Activated naive CD8-positive, alpha-beta T cell treated with anti-CD3 and anti-CD28 coated beads, Interleukin-2, amount 50 U/mL, for 24 hours (primary cell): Measurements from ENCODE around the gene ABHD14A.
A peak's percentile ranks its signal among the peaks of the same experiment; 100 is the strongest.
"Not testable (repeated sequence)": the region's sequence is repeated elsewhere in the genome, so short reads cannot be mapped to it uniquely, and the experiment has no call there.

Source experiments
- ATAC-seq: fragments of 150-1000 bp; cut with Tn5 transposase; one replicate; pipeline ENCODE4 v1.10.0; 2021
- DNase-seq: peaks from one replicate; pipeline ENCODE4 v3.0.0; 2021
- H3K27ac Mint-ChIP-seq: one replicate; pipeline ENCODE4 v1.8.0; 2021; ENCODE audit warnings: mild to moderate bottlenecking, mixed read lengths
- H3K27me3 Mint-ChIP-seq: one replicate; pipeline ENCODE4 v1.8.0; 2021; ENCODE audit warnings: mixed read lengths
- H3K36me3 Mint-ChIP-seq: one replicate; pipeline ENCODE4 v1.8.0; 2021; ENCODE audit warnings: low read depth, mixed read lengths
- H3K4me1 Mint-ChIP-seq: one replicate; pipeline ENCODE4 v1.8.0; 2021; ENCODE audit warnings: mixed read lengths
- H3K4me3 Mint-ChIP-seq: one replicate; pipeline ENCODE4 v1.8.0; 2021; ENCODE audit warnings: mild to moderate bottlenecking, moderate library complexity, mixed read lengths
- H3K9me3 Mint-ChIP-seq: one replicate; pipeline ENCODE4 v1.8.0; 2021; ENCODE audit warnings: mixed read lengths

ABHD14A gene

GRCh38 chr3:51974963-51975851 lies at the start of gene ABHD14A:
TSS of gene ABHD14A (plus strand) at chr3:51975064. CDS start at chr3:51975136, 72 bp downstream.
- Mint-ChIP-seq H3K4me3 (peak within 1 kb of the TSS; percentile 80), H3K4me1 (peaks cover 39% of the 10 kb centered on the region), H3K27ac (peak within 1 kb of the TSS; percentile 95), H3K36me3 (peaks cover 3% of the 10 kb centered on the region), H3K27me3 (no peaks in the 10 kb centered on the region), H3K9me3 (no peaks in the 10 kb centered on the region)
- ATAC-seq (peak; percentile 73), DNase-seq (peak; percentile 74)

GRCh38 chr3:51927061-51927977 lies 47.5 kb upstream of the ABHD14A start:
- Mint-ChIP-seq H3K9me3 (no peaks in the 10 kb centered on the region), H3K27ac (no peak overlapping the region), H3K4me1 (no peaks in the 10 kb centered on the region), H3K4me3 (no peak overlapping the region), H3K27me3 (peaks cover 1% of the 10 kb centered on the region), H3K36me3 (peaks cover 14% of the 10 kb centered on the region)
- ATAC-seq (no peak), DNase-seq (no peak)

GRCh38 chr3:51928438-51928837 lies 46.4 kb upstream of the ABHD14A start:
- ATAC-seq, result no peak
- H3K27ac Mint-ChIP-seq, result no peak overlapping the region

GRCh38 chr3:51928981-51929380 lies 45.9 kb upstream of the ABHD14A start:
- peaks cover 22% of the 10 kb centered on the region for H3K36me3 Mint-ChIP-seq
- H3K9me3 Mint-ChIP-seq, H3K4me3 Mint-ChIP-seq, DNase-seq, H3K27me3 Mint-ChIP-seq, H3K27ac Mint-ChIP-seq, H3K4me1 Mint-ChIP-seq, ATAC-seq: not testable (repeated sequence)

More at GRCh38 chr3:51928438-51928837, 46.4 kb upstream of the ABHD14A start:
- H3K27me3 Mint-ChIP-seq, result no peaks in the 10 kb centered on the region
- H3K36me3 Mint-ChIP-seq, result peaks cover 18% of the 10 kb centered on the region
- DNase-seq, result no peak
- H3K4me3 Mint-ChIP-seq, result no peak overlapping the region
- no peaks in the 10 kb centered on the region for H3K4me1 Mint-ChIP-seq
- no peaks in the 10 kb centered on the region for H3K9me3 Mint-ChIP-seq

- Mint-ChIP-seq H3K36me3 (peaks cover 25% of the 10 kb centered on the region), H3K27ac (no peak overlapping the region), H3K9me3 (no peaks in the 10 kb centered on the region), H3K4me3 (no peak overlapping the region), H3K4me1 (no peaks in the 10 kb centered on the region), H3K27me3 (no peaks in the 10 kb centered on the region)
- ATAC-seq (no peak), DNase-seq (no peak)
Measured at GRCh38 chr3:51929420-51930003, 45.4 kb upstream of the ABHD14A start.

- Mint-ChIP-seq H3K9me3 (no peaks in the 10 kb centered on the region), H3K27ac (no peak overlapping the region), H3K4me3 (no peak overlapping the region)
Measured at GRCh38 chr3:51930439-51930838, 44.4 kb upstream of the ABHD14A start.

GRCh38 chr3:51931756-51932155 lies 43.1 kb upstream of the ABHD14A start:
- Mint-ChIP-seq H3K36me3 (peaks cover 26% of the 10 kb centered on the region), H3K4me1 (no peaks in the 10 kb centered on the region), H3K4me3 (no peak overlapping the region), H3K9me3 (no peaks in the 10 kb centered on the region), H3K27ac (no peak overlapping the region), H3K27me3 (no peaks in the 10 kb centered on the region)
- DNase-seq (no peak), ATAC-seq (no peak)

More at GRCh38 chr3:51930439-51930838, 44.4 kb upstream of the ABHD14A start:
- H3K36me3 Mint-ChIP-seq, result peaks cover 26% of the 10 kb centered on the region
- H3K4me1 Mint-ChIP-seq, result no peaks in the 10 kb centered on the region
- H3K27me3 Mint-ChIP-seq, result no peaks in the 10 kb centered on the region
- no peak for ATAC-seq
- DNase-seq, result no peak

- peaks cover 33% of the 10 kb centered on the region for H3K36me3 Mint-ChIP-seq
- H3K9me3 Mint-ChIP-seq, result no peaks in the 10 kb centered on the region
- H3K27ac Mint-ChIP-seq, result no peak overlapping the region
- ATAC-seq (no peak), DNase-seq (no peak)
- H3K27me3 Mint-ChIP-seq, result no peaks in the 10 kb centered on the region
- H3K4me1 Mint-ChIP-seq, result no peaks in the 10 kb centered on the region
- H3K4me3 Mint-ChIP-seq, result no peak overlapping the region
Measured at GRCh38 chr3:51932471-51933370, 42.1 kb upstream of the ABHD14A start.

- H3K27me3 Mint-ChIP-seq, result no peaks in the 10 kb centered on the region
- H3K9me3 Mint-ChIP-seq, result no peaks in the 10 kb centered on the region
- peaks cover 3% of the 10 kb centered on the region for H3K4me1 Mint-ChIP-seq
- H3K4me3 Mint-ChIP-seq, result no peak overlapping the region
- H3K36me3 Mint-ChIP-seq, result peaks cover 36% of the 10 kb centered on the region
- no peak for DNase-seq
- ATAC-seq, result no peak
- no peak overlapping the region for H3K27ac Mint-ChIP-seq
Measured at GRCh38 chr3:51933471-51934138, 41.3 kb upstream of the ABHD14A start.

GRCh38 chr3:51934139-51934850 lies 40.6 kb upstream of the ABHD14A start:
- no peak overlapping the region for H3K27ac Mint-ChIP-seq
- peaks cover 6% of the 10 kb centered on the region for H3K4me1 Mint-ChIP-seq
- no peak overlapping the region for H3K4me3 Mint-ChIP-seq
- no peaks in the 10 kb centered on the region for H3K9me3 Mint-ChIP-seq
- no peak for ATAC-seq
- no peak for DNase-seq
- peaks cover 40% of the 10 kb centered on the region for H3K36me3 Mint-ChIP-seq
- H3K27me3 Mint-ChIP-seq, result no peaks in the 10 kb centered on the region

- Mint-ChIP-seq H3K4me3 (no peak overlapping the region), H3K9me3 (no peaks in the 10 kb centered on the region), H3K36me3 (peaks cover 40% of the 10 kb centered on the region), H3K4me1 (peaks cover 15% of the 10 kb centered on the region), H3K27me3 (no peaks in the 10 kb centered on the region), H3K27ac (no peak overlapping the region)
- ATAC-seq, result no peak
- DNase-seq, result no peak
Measured at GRCh38 chr3:51934991-51935885, 39.6 kb upstream of the ABHD14A start.
